Left hindlimb (tissue), 1 donor: ENCODE results near the gene ALPI.

Source experiments
- DNase-seq: peaks from one replicate; pipeline ENCODE4 v3.0.0-alpha.2; 2018

ALPI gene

GRCh38 chr2:232465061-232465460 is 9.1 kb downstream of the ALPI start:
- peak; percentile 19 for DNase-seq

- no peak for DNase-seq
Measured at GRCh38 chr2:232466221-232466620, 10.3 kb downstream of the ALPI start.

- DNase-seq: peak; percentile 31
Measured at GRCh38 chr2:232473467-232473890, 17.5 kb downstream of the ALPI start.

DNA sequence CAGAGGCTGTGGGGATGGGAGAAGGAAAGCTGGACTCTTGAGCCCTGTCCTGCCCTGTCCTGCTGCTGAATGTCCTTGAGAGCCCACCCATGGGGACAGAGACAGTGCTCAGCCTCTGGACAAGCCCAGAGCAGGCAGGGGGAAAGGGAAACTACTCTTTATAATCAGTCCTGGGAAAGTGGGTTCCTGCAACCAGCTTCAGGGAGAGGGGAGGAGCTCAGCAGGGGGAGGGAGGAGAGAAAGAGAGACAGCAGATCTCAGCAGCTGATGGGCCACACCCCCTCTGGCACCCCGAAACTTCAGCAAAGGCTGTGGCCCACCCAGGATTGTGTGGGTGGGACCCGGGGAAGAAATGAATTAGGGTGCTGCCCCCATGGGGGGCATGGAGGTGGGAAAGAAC is 20.1 kb downstream of the ALPI start:
- no peak for DNase-seq

DNA sequence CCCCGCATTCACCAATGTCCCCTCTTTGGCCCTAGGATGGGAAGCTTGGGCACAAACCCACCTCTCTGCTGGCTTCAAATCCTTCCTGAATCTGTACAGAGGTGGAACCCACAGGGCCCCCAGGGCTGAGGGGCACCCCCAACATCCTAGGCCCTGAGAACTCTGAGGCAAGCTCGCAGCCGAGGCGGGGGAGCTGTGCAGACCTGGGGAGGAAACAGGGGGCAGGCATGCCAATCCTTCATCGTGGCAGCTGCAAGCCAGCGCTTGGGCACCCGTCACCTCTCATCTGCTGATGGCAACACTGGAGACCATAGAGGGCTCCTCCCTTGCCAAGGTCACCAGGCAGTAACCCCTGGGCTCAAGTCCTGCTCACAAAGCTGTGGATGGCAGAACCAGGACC is 20.8 kb downstream of the ALPI start:
- no peak for DNase-seq

DNA sequence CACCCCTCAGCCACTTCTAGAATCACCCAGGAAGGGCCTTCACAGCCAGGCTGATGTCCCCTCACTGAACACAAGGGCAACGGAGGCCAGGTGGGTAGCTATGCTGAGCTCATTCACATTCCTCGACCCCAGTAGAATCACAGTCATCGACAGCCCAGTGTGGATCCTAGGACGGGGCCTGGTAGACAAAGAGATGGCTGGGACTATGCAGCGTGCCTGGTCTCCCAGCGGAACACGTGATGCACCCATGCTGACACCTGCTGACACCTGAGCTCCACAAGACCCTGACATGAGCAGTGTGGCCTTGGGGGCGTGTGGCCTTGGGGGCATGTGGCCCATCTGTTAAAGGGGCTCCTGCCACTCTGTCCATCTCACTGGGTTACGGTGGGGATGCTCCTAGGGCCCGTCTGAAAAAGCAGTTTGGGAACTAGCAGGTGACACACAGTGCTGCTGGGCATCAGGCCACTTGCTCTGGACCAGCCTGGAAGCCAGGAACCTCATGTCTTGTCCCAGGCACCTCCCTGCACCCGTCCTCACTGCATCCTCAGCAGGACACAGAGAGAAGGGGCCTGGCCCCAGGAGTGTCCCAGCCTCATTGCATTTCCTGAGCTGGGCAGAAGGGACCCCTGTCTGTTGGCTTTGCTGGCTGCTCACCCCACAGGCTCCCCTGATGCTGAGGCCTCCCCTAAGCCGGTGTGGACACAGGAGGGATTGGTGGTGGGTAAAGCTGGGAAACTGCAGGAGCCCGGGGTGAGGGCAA is 22.0 kb downstream of the ALPI start:
- peak; percentile 18 for DNase-seq

- peak; percentile 8 for DNase-seq
Measured at GRCh38 chr2:232478571-232479340, 22.8 kb downstream of the ALPI start.

GRCh38 chr2:232479341-232480200 is 23.6 kb downstream of the ALPI start:
- DNase-seq: peak; percentile 26

GRCh38 chr2:232480201-232481190 is 24.5 kb downstream of the ALPI start:
- peak; percentile 15 for DNase-seq

DNA sequence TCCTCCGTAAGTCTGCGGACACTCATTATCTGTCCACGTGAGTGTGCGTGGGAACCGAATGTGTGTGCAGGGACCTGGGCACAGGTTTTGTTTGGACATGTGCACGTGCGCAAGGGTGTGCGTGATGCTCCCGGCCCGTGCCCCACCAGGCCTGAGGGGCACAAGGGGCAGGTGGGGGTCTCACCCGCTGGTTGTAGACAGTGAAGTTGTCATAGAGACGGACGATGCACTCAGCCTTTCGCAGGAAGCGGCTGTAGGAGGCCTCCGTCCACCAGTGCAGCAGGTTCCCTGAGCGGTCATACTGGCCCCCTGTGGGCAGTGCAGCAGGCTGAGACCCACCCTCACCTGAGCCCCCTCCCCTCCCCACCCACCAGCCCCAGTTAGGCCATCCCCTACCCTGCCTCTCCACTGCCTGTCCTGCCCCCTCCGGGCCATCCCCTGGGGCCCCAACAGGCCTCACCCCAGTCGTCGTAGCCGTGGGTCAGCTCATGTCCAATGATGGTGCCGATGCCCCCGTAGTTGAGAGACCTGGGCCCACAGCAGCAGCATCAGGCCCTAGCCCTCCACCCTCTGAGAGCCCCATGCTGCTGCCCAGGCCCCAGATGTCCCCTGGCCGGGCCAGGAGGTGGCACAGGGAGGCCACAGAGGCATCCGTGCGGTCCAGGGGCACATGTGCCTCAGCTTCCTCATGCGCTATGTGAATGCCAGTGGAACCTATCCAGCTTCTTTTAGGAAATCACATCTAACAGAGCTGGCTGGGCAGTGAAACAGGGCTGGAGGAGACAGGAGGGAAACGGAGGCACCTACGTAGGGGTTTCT is 25.6 kb downstream of the ALPI start:
- peak; percentile 13 for DNase-seq

DNA sequence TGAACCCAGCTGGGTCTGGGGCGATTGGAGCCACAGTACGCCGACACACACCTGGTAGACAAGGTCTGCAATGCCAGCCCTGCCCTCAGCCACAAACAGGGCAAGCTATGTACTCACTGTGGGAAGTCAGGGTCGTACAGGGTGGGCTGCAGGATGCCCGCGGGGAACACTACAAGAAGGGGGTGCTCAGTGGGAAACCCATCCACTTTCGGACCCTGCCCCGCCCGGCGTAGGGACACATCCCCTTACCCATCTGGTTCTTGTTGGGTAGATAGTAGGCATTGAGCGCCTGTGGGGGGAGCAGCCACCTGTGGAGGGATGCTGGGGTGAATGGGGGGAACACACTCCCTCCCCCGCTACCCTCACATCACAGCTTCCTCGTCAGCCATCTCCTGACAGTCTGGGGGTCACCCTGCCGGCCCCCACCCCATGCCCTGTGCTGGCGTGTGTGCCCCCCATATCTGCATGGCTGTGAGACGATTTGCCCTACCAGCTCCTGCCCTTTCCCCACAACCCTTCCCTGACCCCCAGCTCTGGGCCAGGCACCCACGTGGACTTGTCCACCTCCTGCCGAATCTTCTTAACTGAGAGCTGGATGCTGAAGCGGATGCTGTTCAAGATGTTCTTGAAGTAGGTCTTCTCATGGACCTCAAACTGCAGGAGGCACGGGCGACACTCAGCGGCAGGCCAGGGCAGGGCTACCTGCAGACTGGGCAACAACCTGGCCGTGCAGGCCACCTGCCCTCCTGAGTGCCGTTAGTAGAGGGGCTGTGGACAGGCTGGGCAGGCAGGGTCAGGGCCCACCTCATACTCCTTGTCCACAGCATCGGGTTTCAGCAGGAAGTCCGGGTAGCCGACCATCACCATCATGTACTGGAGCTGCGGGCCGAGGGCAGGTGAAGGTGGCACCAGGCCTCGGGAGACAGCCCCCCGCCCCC is 26.6 kb downstream of the ALPI start:
- DNase-seq: peak; percentile 13

- peak; percentile 4 for DNase-seq
Measured at GRCh38 chr2:232483311-232483922, 27.5 kb downstream of the ALPI start.

GRCh38 chr2:232483923-232484627 is 28.1 kb downstream of the ALPI start:
- DNase-seq: peak; percentile 23

DNA sequence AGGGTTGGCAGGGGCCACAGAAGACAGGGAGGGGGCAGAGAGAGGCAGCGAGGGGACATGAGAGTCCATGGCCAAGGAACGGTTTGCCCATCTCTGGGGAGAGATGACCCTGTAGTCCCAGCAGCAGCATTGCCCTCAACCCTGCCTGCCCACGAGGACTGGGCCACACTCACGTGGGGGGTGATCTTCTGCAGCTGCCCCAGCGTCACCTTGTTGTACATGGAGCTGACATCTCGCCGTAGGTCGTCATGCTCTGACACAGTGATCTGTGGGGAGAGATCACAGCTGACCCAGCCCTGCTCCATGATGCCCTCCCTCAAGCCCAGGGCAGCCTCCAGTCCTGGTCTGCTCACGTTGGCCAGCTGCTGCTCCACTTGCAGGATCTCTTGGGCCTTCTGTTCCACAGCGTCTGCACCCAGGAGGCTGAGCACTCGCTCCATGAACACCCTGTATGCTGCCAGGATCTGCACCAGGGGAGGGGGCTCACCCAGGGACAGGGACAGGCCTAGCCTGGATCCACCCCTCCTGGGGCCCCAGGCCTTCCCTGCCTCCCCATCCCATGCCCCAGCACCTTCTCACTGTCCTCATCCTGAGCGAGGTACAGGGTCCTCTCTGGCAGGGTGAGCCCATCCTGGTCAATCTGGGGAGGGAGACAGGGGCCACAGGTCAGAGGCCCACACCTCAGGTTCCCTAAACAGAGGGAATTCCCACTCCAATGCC is 28.8 kb downstream of the ALPI start:
- peak; percentile 17 for DNase-seq

DNA sequence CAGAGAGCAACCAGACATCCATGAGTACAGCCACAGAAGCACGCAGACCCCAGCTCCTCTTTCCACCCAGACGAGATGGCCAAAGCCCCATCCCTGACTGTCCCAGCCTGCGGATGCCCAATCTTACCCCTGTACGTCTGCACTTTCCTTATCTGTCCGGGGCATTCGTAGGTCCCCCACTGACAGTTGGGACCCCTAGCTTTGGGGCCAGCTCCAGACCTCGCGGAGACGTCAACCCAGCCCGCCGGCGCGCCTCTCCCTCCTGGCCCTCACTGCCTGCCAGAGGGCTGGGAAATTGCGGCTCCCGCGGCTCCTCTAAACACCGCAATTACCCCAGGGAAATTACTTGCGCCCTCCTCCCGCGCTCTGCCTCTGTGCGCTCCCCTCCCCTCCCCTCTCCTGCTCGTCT is 29.4 kb downstream of the ALPI start:
- peak; percentile 26 for DNase-seq

DNA sequence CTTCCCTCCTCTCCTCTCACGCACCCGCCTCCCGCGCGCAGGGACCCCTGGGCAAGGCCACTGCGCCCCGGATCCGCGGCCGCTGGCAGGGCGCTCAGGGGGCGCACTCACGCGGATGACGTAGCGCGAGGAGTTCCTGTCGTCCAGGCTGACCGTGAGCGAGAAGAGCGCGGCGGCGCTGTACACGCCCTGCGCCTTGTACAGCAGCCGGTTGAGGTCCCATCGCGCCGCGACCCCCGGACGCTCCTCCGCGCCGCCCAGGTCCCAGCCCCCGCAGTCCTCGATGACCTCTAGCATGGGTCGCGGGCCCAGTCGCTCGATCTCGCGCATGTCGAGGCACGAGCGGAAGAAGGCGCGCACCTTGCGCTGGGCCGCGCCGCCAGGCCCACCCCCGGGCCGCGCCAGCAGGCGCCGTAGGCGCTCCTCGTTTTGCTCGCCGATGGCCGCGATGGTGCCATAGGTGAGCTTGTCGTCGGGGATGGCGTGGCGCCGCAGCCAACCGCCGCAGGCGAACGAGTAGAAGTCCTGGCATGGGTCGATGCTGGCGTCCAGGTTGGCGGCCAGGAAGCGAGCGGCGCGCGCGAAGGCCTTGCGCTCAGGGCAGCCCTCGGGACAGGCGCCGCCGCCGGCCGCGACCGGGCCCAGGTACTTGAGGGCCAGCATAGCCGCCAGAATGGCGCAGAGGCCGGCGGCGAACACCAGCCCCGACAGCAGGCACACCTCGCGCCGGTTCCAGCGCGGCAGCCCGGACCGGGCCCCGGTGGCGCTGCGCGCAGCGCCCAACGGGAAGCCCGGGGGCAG is 30.0 kb downstream of the ALPI start:
- peak; percentile 11 for DNase-seq
